GM12872 (cell line): ENCODE data around the gene RNGTT.

Experiments
- CTCF ChIP-seq: IDR thresholded peaks from 3 replicates; pipeline ENCODE4 v1.5.1; 2011; ENCODE audit warnings: low read depth, mild to moderate bottlenecking, low read length, moderate library complexity; ENCODE audit not compliant: insufficient read depth

Gene RNGTT

DNA sequence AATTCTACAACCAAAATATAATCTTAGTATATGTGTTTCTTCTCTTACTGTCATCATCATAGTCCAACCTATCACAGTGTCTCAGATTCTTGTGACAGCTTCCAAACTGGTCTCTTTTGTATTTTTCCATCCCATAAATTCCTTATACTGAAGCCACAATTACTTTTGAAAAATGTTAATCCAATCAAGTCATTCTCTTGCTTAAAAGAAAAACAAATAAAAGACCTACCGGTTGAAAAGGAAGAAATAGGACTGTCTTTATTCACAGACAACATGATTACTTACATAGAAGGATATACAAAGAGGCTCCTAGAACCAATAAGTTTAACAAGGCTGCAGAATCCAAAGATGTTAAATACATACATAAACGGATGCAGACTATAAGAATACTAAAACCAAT lies 339.9 kb downstream of the RNGTT start:
- no peak for TF ChIP-seq CTCF

DNA sequence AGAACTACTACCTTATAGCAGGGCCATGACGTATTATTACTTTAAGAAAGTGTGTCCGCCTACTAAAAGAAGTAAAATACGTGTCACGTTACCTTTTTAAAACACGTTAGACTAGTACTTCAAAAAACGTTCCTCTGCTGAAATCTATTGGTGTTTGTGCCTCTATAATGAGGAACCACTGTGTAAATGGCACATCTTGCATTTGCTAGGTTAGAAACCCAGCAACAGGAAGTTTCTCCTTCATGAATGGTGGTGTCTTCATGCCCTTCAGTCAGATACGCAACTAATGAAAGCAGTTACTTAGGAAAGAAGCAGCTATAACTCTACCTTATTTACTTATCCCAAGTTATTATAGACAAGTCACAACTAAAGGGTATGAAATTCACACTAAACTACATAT lies 343.5 kb downstream of the RNGTT start:
- TF ChIP-seq CTCF = no peak

DNA sequence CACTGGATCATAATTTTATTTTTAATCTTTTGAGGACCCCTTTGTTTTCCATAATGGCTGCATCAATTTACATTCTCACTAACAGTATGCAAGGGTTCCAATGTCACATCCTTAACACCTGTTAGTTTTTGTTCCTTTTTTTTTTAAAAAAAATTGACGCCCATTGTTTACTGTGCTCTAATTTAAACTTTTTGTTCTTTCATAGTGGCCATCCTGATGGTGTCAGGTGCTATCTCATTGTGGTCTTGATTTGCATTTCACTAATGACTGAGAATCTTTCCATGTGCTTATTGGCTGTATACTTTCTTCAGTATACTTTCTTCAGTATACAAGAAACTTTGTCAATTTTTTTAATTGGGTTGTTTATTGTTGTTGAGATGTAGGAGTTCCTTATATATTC lies 347.0 kb downstream of the RNGTT start:
- no peak for TF ChIP-seq CTCF

DNA sequence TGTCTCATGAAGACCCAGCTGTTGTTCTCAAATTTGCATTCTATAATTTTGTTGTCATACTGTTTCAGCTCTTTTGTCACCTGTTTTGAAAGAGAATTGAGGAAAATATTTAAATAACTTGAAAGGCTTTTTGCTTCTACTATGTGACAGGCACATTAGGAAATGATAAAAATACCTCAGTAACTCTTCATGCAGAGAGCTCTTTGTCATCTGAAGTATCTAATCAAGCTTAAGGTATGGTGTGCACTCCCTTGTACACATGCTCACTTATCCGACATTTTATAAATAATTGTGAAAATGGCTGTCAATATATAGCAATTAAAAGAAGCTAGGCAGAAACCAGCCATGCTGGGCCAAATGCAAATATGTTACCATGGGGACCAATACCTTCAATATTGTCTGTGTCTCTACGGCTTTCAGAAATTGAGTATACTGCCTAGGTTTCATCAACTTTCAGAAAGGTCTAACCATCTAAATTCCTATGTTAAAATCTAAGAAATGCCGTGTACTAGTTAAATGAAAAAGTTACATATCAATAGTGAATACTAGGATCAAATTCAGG lies 349.0 kb downstream of the RNGTT start:
- no peak for TF ChIP-seq CTCF

GRCh38 chr6:88612631-88613030 lies 350.8 kb downstream of the RNGTT start:
- TF ChIP-seq CTCF = no peak

DNA sequence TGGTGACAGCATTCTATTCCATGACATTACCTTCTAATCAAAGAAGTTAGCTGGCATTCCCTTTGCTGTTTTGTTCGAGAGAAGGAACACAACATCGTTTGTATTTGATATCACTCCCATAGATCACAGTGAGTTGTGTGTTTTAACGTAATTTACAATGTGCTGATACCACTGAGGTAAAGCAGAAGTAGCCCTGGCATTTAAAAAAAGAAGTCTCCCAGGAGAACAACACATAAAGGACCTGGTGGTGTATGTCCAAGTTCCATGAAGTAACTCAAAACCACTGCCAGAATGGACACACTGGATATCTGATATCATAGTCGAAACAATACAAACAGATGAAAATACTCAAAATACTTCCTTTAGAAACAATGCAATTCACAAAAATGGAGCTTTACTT lies 351.7 kb downstream of the RNGTT start:
- no peak for TF ChIP-seq CTCF

DNA sequence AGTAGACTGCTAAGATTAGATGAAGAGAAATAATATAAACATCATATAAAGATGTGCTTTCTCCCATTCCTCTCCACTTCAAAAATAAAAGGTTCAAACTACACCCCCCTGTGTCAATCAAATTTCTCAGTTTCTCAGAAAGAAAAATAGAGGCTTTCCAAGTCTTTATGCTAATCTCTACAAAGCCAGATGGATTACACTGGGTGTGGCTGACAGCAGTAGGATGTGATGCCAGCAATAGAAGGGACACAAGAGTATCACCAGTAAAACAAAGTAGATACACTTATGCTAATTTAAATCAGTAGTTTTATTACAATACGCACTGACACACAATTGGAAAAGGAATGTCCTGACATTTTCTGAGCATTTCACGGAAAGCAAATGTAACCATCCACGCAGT lies 353.4 kb downstream of the RNGTT start:
- TF ChIP-seq CTCF = no peak
